ENCODE data around the gene HES1. TPM values are rescaled to one million over a fixed set of nuclear protein-coding genes. Genes with fewer than 3 reads are reported as not detected.

HES1 gene
- total and polyA plus RNA-seq, 4 donors: 5.3 to 12.5 (median 9.0) TPM

DNA sequence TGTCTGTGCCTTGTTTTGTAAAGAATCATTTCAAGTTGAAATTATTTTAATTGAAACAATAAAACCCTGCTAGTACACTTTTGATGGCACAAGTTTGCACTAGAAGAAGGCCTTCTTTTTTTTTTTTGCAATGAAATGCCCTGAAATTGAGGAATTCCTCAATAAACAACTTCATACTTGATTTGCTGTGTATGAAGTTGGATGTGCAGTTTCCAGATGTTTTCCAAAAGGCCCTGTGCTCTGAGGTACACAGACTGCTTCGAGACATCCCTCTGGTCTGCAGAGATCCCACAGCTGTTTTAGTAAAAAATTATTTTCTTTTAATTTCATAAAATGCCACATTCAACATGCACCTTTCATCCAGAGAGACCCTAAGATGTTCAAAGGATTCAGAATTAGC, 48.9 kb downstream of the HES1 start:
- Histone ChIP-seq H3K9ac (ENCODE audit: low read depth in 1 of 2, low read length in 2 of 2) (no peak overlapping the region), H3K36me3 (ENCODE audit: control insufficient read depth in 4 of 4, insufficient read depth in 3 of 4, low read depth in 1 of 4, low read length in 3 of 4) (no peaks in the 10 kb centered on the region), H3K9me3 (ENCODE audit: control insufficient read depth in 4 of 4, low read length in 3 of 4) (no peaks in the 10 kb centered on the region), H3K27ac (ENCODE audit: low read depth in 1 of 2, low read length in 2 of 2) (no peak overlapping the region), H3K27me3 (ENCODE audit: control insufficient read depth in 4 of 4, insufficient read depth in 4 of 4, low read length in 3 of 4) (no peaks in the 10 kb centered on the region), H3K4me3 (ENCODE audit: low read depth in 1 of 3, low read length in 3 of 3) (no peak overlapping the region), H3K4me1 (ENCODE audit: control insufficient read depth in 4 of 4, insufficient read depth in 4 of 4, low read length in 3 of 4) (peaks cover 0 to 6% (median 4%) of the 10 kb centered on the region in 4 donors)
- WGBS: 95% methylated on average over 1 of the region's 1 CpG
- TF ChIP-seq FOXA1 (IDR thresholded peaks at IDR 0.05) (no peak), CTCF (IDR thresholded peaks at IDR 0.05; ENCODE audit: low read depth, low read length, missing input control) (no peak), TAF1 (conservative IDR thresholded peaks at IDR 0.05) (no peak), EGR1 (IDR thresholded peaks at IDR 0.05; ENCODE audit: low read depth in 2 of 2) (no peak), YY1 (IDR thresholded peaks at IDR 0.05) (no peak), SP1 (IDR thresholded peaks at IDR 0.05) (no peak), MAX (IDR thresholded peaks at IDR 0.05) (no peak), RAD21 (IDR thresholded peaks at IDR 0.05) (no peak), JUND (IDR thresholded peaks at IDR 0.05) (no peak), REST (IDR thresholded peaks at IDR 0.05) (no peak), FOXA2 (IDR thresholded peaks at IDR 0.05) (no peak), GABPA (IDR thresholded peaks at IDR 0.05 in 1 of 2, conservative IDR thresholded peaks at IDR 0.05 in 1 of 2) (no peak)
- TF ChIP-seq, protein P1, sequence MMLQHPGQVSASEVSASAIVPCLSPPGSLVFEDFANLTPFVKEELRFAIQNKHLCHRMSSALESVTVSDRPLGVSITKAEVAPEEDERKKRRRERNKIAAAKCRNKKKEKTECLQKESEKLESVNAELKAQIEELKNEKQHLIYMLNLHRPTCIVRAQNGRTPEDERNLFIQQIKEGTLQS (IDR thresholded peaks at IDR 0.05): no peak
- TF ChIP-seq, protein P2, sequence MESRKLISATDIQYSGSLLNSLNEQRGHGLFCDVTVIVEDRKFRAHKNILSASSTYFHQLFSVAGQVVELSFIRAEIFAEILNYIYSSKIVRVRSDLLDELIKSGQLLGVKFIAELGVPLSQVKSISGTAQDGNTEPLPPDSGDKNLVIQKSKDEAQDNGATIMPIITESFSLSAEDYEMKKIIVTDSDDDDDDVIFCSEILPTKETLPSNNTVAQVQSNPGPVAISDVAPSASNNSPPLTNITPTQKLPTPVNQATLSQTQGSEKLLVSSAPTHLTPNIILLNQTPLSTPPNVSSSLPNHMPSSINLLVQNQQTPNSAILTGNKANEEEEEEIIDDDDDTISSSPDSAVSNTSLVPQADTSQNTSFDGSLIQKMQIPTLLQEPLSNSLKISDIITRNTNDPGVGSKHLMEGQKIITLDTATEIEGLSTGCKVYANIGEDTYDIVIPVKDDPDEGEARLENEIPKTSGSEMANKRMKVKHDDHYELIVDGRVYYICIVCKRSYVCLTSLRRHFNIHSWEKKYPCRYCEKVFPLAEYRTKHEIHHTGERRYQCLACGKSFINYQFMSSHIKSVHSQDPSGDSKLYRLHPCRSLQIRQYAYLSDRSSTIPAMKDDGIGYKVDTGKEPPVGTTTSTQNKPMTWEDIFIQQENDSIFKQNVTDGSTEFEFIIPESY (IDR thresholded peaks at IDR 0.05): no peak
- DNase-seq (ENCODE audit: low spot score): no peak

- H3K27ac ChIP-seq (ENCODE audit: low read depth in 1 of 2, low read length in 2 of 2): no peak overlapping the region
- no peaks in the 10 kb centered on the region for H3K9me3 ChIP-seq (ENCODE audit: control insufficient read depth in 4 of 4, low read length in 3 of 4)
- no peak overlapping the region for H3K9ac ChIP-seq (ENCODE audit: low read depth in 1 of 2, low read length in 2 of 2)
- WGBS: 97% methylated on average over 9 of the region's 9 CpGs
- H3K4me1 ChIP-seq (ENCODE audit: control insufficient read depth in 4 of 4, insufficient read depth in 4 of 4, low read length in 3 of 4): peaks cover 0 to 6% (median 4%) of the 10 kb centered on the region in 4 donors
- no peak overlapping the region for H3K4me3 ChIP-seq (ENCODE audit: low read depth in 1 of 3, low read length in 3 of 3)
- H3K36me3 ChIP-seq (ENCODE audit: control insufficient read depth in 4 of 4, insufficient read depth in 3 of 4, low read depth in 1 of 4, low read length in 3 of 4): no peaks in the 10 kb centered on the region
- no peaks in the 10 kb centered on the region for H3K27me3 ChIP-seq (ENCODE audit: control insufficient read depth in 4 of 4, insufficient read depth in 4 of 4, low read length in 3 of 4)
- no peak for DNase-seq (ENCODE audit: low spot score)
- TF ChIP-seq GABPA (IDR thresholded peaks at IDR 0.05 in 1 of 2, conservative IDR thresholded peaks at IDR 0.05 in 1 of 2) (no peak), RAD21 (IDR thresholded peaks at IDR 0.05) (no peak), HNF4A (conservative IDR thresholded peaks at IDR 0.05) (no peak), JUND (IDR thresholded peaks at IDR 0.05) (no peak), RXRA (IDR thresholded peaks at IDR 0.05) (no peak), CTCF (IDR thresholded peaks at IDR 0.05; ENCODE audit: low read depth, low read length, missing input control) (no peak), TAF1 (conservative IDR thresholded peaks at IDR 0.05) (no peak), YY1 (IDR thresholded peaks at IDR 0.05) (no peak), EGR1 (IDR thresholded peaks at IDR 0.05; ENCODE audit: low read depth in 2 of 2) (no peak), NR2F2 (IDR thresholded peaks at IDR 0.05) (no peak), HNF4G (IDR thresholded peaks at IDR 0.05) (no peak), MAX (IDR thresholded peaks at IDR 0.05) (no peak), SP1 (IDR thresholded peaks at IDR 0.05) (no peak), FOXA2 (IDR thresholded peaks at IDR 0.05) (no peak), FOXA1 (IDR thresholded peaks at IDR 0.05) (no peak)
- TF ChIP-seq, protein P1 (IDR thresholded peaks at IDR 0.05): no peak
Measured at GRCh38 chr3:194185221-194185620, 49.3 kb downstream of the HES1 start.
